GM18951 (cell line): ENCODE measurements around the gene IL18R1.

ENCODE experiments used
- POLR2A ChIP-seq: IDR thresholded peaks from 4 replicates; pipeline ENCODE4 v1.6.1; 2011; ENCODE audit warnings: mild to moderate bottlenecking; ENCODE audit not compliant: insufficient read length, insufficient read depth; ENCODE audit errors: extremely low read depth
- in situ Hi-C: fragments of 300-500 bp; cut with MboI; formaldehyde crosslinking; loops from one replicate; pipeline ENCODE4 v1.12.0; 2022; ENCODE audit warnings: low sequenced_read_pairs, mixed read lengths, inconsistent platforms; ENCODE audit not compliant: unreplicated experiment

IL18R1 gene

GRCh38 chr2:102391565-102391964 lies 36.0 kb downstream of the IL18R1 start:
- no peak for TF ChIP-seq POLR2A
- in situ Hi-C loops: no loop called here

GRCh38 chr2:102392096-102392495 lies 36.5 kb downstream of the IL18R1 start:
- no peak for TF ChIP-seq POLR2A
- in situ Hi-C loops: no loop called here

GRCh38 chr2:102392942-102393341 lies 37.3 kb downstream of the IL18R1 start:
- no peak for TF ChIP-seq POLR2A
- in situ Hi-C loops: no loop called here

GRCh38 chr2:102396012-102396411 lies 40.4 kb downstream of the IL18R1 start:
- in situ Hi-C loops: no loop called here
- no peak for TF ChIP-seq POLR2A

GRCh38 chr2:102397209-102397608 lies 41.6 kb downstream of the IL18R1 start:
- TF ChIP-seq POLR2A: no peak
- in situ Hi-C loops: no loop called here

- in situ Hi-C loops: no loop called here
- TF ChIP-seq POLR2A: no peak
Measured at GRCh38 chr2:102399499-102400141, 44.0 kb downstream of the IL18R1 start.

- no peak for TF ChIP-seq POLR2A
- in situ Hi-C loops: no loop called here
Measured at GRCh38 chr2:102401456-102401855, 45.9 kb downstream of the IL18R1 start.

- in situ Hi-C loops: no loop called here
- TF ChIP-seq POLR2A: no peak
Measured at GRCh38 chr2:102401865-102402264, 46.3 kb downstream of the IL18R1 start.

GRCh38 chr2:102410952-102411351 lies 55.4 kb downstream of the IL18R1 start:
- in situ Hi-C loops: no loop called here
- no peak for TF ChIP-seq POLR2A

- no peak for TF ChIP-seq POLR2A
- in situ Hi-C loops: no loop called here
Measured at GRCh38 chr2:102412199-102412598, 56.6 kb downstream of the IL18R1 start.

GRCh38 chr2:102417946-102418345 lies 62.4 kb downstream of the IL18R1 start:
- in situ Hi-C loops: no loop called here
- TF ChIP-seq POLR2A: no peak

GRCh38 chr2:102418421-102418961 lies 62.9 kb downstream of the IL18R1 start:
- in situ Hi-C loops: no loop called here

GRCh38 chr2:102420290-102420689 lies 64.7 kb downstream of the IL18R1 start:
- in situ Hi-C loops: no loop called here
- no peak for TF ChIP-seq POLR2A

More at GRCh38 chr2:102418421-102418961, 62.9 kb downstream of the IL18R1 start:
- TF ChIP-seq POLR2A: no peak
